IPS-18c (cell line): ENCODE measurements around the gene GTF2F1.
"Not testable (repeated sequence)": the region's sequence is repeated elsewhere in the genome, so short reads cannot be mapped to it uniquely, and the experiment has no call there.

Source experiments
- H3K4me3 ChIP-seq: 2 replicates; pipeline ENCODE4 v1.7.0; 2013; ENCODE audit warnings: low read depth, mild to moderate bottlenecking, low read length, moderate library complexity; ENCODE audit not compliant: insufficient read depth
- H3K9me3 ChIP-seq: one replicate; pipeline ENCODE4 v1.6.1; 2013; ENCODE audit warnings: mild to moderate bottlenecking, low read length, moderate library complexity; ENCODE audit not compliant: control insufficient read depth, insufficient read depth

Gene GTF2F1

DNA sequence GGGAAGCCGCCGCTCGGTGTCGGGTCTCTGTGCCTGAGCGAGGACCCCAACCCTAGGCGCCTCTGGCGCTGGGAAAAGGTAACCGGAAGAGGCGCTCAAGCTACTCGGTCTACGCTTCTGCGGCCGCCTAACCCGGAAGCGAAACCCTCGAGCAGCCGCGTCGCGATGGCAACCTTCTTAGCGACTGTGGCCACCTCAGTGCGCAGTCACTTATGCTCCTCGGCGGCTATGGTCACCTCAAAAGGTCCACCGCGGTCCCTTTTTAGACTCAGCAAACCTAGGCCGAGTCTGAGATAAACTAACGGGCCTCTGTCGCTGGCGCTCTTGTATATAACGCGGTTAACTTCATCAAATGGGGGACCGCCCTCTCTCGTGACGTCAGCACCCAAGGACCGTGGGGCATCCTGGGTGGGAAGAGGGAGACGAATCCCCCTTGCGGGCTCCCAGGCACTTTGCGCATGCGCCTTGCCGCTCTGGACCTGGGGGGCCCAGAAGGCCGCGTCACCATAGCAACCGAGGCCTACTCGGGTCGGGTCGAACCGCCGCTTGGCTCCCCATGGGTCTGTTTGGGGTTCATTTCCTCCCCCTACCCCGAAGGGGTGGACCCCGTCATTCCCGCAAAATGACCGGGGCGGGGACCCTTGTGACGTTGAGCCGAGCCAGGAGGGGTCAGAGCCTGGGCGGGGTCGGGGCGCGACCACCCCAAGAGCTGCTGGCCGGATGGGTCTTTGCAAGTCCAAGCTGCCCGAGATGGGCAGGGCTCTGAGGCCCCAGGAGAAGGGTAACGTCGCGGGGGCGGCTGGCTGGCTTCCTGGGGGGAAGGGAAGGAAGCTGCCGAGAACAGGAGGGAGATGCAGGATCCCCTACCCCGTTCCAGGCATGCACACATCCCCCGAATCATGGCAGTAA lies at the start of gene GTF2F1:
GTF2F1 (minus strand) TSS at position 91 of the 909 bp plus-strand sequence. CDS start 169 bp downstream, outside the sequence.
- H3K4me3 ChIP-seq, result peak within 1 kb of the TSS; percentile 94

DNA sequence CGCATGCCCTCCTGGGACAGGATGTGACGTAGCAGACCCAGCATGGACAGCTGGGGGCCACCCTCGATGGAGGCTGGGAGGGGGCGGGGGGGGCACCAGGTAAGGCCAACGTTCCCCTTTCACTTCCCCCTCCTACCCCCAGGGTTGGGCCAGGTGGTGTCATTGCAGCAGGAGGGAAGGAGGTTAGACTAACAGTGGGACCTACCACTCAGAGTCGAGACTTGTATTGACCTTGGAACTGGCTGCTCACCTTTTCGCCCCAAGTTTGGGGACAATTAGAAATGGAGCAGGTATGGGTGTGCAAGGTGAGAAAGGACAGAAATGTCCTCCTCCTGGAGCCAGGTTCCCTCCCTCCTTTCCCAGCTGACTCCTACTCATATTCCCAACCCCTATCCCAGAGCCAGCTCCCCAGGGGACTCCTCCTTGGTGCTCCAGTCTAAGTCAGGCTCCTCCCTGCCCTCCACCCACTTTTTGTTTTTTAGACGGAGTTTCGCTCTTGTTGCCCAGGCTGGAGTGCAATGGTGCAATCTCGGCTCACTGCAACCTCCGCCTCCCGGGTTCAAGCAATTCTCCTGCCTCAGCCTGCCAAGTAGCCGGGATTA lies 49.2 kb upstream of the GTF2F1 start:
- Histone ChIP-seq H3K9me3 (no peaks in the 10 kb centered on the region), H3K4me3 (no peak overlapping the region)

More for the DNA sequence above, at the start of gene GTF2F1:
- no peaks in the 10 kb centered on the region for H3K9me3 ChIP-seq

DNA sequence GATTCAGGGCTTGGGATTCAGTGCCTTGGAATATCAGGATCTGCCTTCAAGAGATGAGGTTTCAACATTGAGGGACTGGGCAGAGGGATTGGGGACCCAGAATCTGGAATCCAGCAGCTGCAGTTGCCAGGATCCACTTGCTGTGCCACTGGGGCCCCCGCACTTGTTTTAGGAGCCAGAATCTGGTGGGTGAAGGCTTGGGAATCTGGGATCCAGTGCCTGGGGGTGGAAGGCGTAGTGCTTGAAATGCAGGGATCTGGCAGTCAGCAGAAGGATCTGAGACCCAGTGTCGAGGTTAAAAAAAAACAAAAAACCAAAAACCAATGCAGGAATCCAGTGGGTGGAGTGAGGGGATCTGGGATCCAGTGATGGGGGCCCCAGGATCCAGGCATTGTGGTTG lies 47.9 kb upstream of the GTF2F1 start:
- H3K4me3 ChIP-seq, result no peak overlapping the region
- H3K9me3 ChIP-seq, result no peaks in the 10 kb centered on the region

DNA sequence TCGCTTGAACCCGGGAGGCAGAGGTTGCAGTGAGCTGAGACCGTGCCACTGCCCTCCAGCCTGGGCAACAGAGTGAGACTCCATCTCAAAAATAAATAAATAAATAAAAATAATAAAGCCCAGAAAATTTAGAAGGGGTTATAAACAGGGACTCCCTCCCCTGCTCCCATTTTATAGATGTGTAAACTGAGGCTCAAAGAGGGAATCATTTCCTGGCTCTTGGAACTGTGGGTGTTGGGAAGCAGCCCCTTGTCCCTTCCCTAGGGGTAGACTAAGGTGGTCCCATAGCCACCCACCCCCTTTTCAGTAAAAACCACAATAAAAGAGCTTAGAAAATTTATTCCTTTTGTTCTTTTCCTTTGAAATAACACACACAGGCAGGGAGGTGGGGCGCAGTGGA lies 46.8 kb upstream of the GTF2F1 start:
- H3K4me3 ChIP-seq, result no peak overlapping the region
- H3K9me3 ChIP-seq, result no peaks in the 10 kb centered on the region

DNA sequence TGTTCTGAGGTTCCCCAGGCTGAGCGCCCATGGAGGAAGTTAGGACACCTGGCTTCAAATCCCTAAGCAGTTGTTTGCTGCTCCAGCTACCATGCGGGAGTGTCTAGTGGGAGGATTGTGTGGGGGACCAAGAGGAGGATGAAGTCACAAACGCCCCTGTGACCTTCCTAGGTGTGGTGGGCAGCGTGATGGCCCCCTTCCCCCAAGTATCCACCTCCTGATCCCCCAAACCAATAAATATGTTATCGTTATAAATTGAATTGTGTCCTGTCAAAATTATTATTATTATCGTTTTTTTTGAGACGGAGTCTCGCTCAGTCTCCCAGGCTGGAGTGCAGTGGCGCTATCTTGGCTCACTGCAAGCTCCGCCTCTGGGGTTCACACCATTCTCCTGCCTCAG lies 40.7 kb upstream of the GTF2F1 start, which contains the start of gene SLC25A41:
SLC25A41 (minus strand) TSS at position 101 of the 400 bp plus-strand sequence; CDS start at position 31, 70 bp downstream.
- no peak within 1 kb of the TSS for H3K4me3 ChIP-seq
- H3K9me3 ChIP-seq, result no peaks in the 10 kb centered on the region

DNA sequence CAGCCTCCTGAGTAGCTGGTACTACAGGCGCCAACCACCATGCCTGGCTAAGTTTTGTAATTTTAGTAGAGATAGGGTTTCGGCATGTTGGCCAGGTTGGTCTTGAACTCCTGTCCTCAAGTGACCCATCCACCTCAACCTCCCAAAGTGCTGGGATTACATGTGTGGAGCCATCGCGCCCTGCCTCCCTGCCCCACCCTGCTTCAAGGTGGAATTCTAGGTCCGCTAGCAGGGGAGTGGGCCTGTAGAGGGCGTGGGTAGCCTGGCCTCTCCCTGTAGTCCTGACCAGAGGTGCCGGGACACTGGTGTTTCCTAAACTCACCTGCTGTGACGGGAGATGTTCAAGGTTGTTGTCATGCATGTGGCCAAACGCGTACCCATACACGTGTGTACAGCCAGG lies 40.2 kb upstream of the GTF2F1 start:
- H3K9me3 ChIP-seq, result no peaks in the 10 kb centered on the region
- no peak overlapping the region for H3K4me3 ChIP-seq

GRCh38 chr19:6431891-6432290 lies 38.9 kb upstream of the GTF2F1 start:
- H3K4me3 ChIP-seq, result no peak overlapping the region
- H3K9me3 ChIP-seq, result no peaks in the 10 kb centered on the region

- H3K9me3 ChIP-seq, result no peaks in the 10 kb centered on the region
- H3K4me3 ChIP-seq, result no peak overlapping the region
These were observed 36.7 kb upstream of the GTF2F1 start for GRCh38 chr19:6429419-6430221.

- not testable (repeated sequence) for H3K9me3 ChIP-seq, H3K4me3 ChIP-seq
These were observed 35.9 kb upstream of the GTF2F1 start for GRCh38 chr19:6428692-6429418.

- no peaks in the 10 kb centered on the region for H3K9me3 ChIP-seq
- H3K4me3 ChIP-seq, result no peak overlapping the region
These were observed 34.2 kb upstream of the GTF2F1 start for GRCh38 chr19:6427131-6427530.

GRCh38 chr19:6425732-6426620 lies 33.0 kb upstream of the GTF2F1 start:
- Histone ChIP-seq H3K4me3 (no peak overlapping the region), H3K9me3 (no peaks in the 10 kb centered on the region)

GRCh38 chr19:6424939-6425731 lies 32.2 kb upstream of the GTF2F1 start:
- Histone ChIP-seq H3K9me3 (no peaks in the 10 kb centered on the region), H3K4me3 (no peak overlapping the region)

DNA sequence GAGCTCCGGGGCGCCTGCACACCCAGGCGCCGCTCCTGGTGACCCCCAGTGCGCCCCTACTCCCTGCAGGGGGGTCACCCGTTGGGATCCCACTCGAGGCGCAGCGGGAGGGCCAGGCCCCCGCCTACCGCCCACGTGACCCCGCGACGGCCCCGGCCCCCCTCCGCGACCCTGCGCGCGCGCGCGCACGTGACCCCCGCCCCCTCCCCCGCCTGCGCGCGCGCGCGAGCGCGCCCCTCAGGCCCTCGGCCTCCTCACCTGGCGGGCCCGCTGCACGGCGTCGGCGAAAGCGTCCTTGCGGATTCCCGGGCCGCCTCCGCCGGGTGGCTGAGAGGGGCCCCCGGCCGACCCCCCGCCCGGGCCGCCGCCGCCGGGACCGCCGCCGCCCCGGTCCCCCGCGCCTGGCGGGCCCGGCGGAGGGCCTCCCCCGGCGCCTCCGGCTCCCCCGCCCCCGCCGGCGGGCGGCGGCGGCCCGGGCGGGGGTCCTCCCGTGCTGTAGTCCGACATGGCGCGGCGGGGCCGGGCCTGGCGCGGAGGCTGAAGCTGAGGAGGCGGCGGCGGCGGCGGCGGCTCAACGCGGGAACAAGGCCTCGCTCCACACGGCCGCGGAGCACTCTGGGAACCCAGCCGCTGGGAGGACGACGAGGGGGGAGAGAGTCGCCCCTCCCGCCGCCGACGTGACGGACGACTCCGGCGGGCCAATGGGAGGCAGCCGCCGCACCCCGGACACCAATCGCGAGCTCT lies 31.4 kb upstream of the GTF2F1 start, which contains the start of gene KHSRP:
KHSRP (minus strand) TSS at position 617 of the 744 bp plus-strand sequence; CDS start at position 507, 110 bp downstream.
- peak within 1 kb of the TSS; percentile 90 for H3K4me3 ChIP-seq
- H3K9me3 ChIP-seq, result no peaks in the 10 kb centered on the region

- Histone ChIP-seq H3K9me3 (no peaks in the 10 kb centered on the region), H3K4me3 (peak overlapping the region; percentile 90)
These were observed 30.7 kb upstream of the GTF2F1 start for GRCh38 chr19:6423499-6424194.
